HepG2 (cell line): ENCODE results near the gene INF2. TPM values are rescaled to one million over a fixed set of nuclear protein-coding genes. Genes with fewer than 3 reads are reported as not detected.

Experiments
- ARNTL ChIP-seq: sonication (generic); formaldehyde crosslinking; IDR thresholded peaks from 2 replicates; pipeline ENCODE4 v1.4.0; 2020; ENCODE audit warnings: mild to moderate bottlenecking, missing genetic modification reagents
- ATF7-NPFF ChIP-seq: sonication (generic); formaldehyde crosslinking; IDR thresholded peaks from 2 replicates; pipeline ENCODE4 v1.8.1; 2023; ENCODE audit warnings: mild to moderate bottlenecking, low read depth, missing genetic modification reagents, moderate library complexity
- BCL6 ChIP-seq: IDR thresholded peaks from 2 replicates; pipeline ENCODE4 v1.6.1; 2016; ENCODE audit warnings: missing genetic modification reagents, missing compliant biosample characterization
- FOSL1 ChIP-seq: sonication (generic); formaldehyde crosslinking; IDR thresholded peaks from 2 replicates; pipeline ENCODE4 v1.9.0; 2021; ENCODE audit warnings: missing genetic modification reagents, borderline replicate concordance
- HOXA5 ChIP-seq: sonication (generic); formaldehyde crosslinking; IDR thresholded peaks from 2 replicates; pipeline ENCODE4 v1.4.0; 2020; ENCODE audit warnings: missing genetic modification reagents
- KDM2A ChIP-seq: sonication (generic); formaldehyde crosslinking; IDR thresholded peaks from 2 replicates; pipeline ENCODE4 v1.4.0; 2020; ENCODE audit warnings: low read depth, missing genetic modification reagents, borderline replicate concordance
- MEIS2 ChIP-seq: sonication (generic); formaldehyde crosslinking; IDR thresholded peaks from 2 replicates; pipeline ENCODE4 v1.9.0; 2021; ENCODE audit warnings: mild to moderate bottlenecking, missing genetic modification reagents
- NFIB ChIP-seq: sonication (generic); formaldehyde crosslinking; IDR thresholded peaks from 2 replicates; pipeline ENCODE4 v1.9.0; 2021; ENCODE audit warnings: missing genetic modification reagents, mild to moderate bottlenecking, borderline replicate concordance
- NR2C2 ChIP-seq: sonication (generic); formaldehyde crosslinking; IDR thresholded peaks from 2 replicates; pipeline ENCODE4 v1.4.0; 2020; ENCODE audit warnings: missing genetic modification reagents, mild to moderate bottlenecking, moderate library complexity, borderline replicate concordance
- REPIN1 ChIP-seq: sonication (generic); formaldehyde crosslinking; IDR thresholded peaks from 2 replicates; pipeline ENCODE4 v1.8.0; 2022; ENCODE audit warnings: missing genetic modification reagents, low read depth, mild to moderate bottlenecking, borderline replicate concordance
- SMC3 ChIP-seq: IDR thresholded peaks from 2 replicates; pipeline ENCODE4 v1.6.1; 2011; ENCODE audit warnings: low read length, improper control_type of control experiment
- SP4 ChIP-seq: sonication (generic); formaldehyde crosslinking; IDR thresholded peaks from 2 replicates; pipeline ENCODE4 v1.8.1; 2023; ENCODE audit warnings: mild to moderate bottlenecking, missing genetic modification reagents
- WIZ ChIP-seq: sonication (generic); formaldehyde crosslinking; IDR thresholded peaks from 2 replicates; pipeline ENCODE4 v1.5.1; 2020; ENCODE audit warnings: mild to moderate bottlenecking, missing genetic modification reagents
- ZNF121 ChIP-seq: sonication (generic); formaldehyde crosslinking; IDR thresholded peaks from 2 replicates; pipeline ENCODE4 v1.5.0; 2020; ENCODE audit warnings: mild to moderate bottlenecking, missing genetic modification reagents
- ZNF30 ChIP-seq: sonication (generic); formaldehyde crosslinking; IDR thresholded peaks from 2 replicates; pipeline ENCODE4 v1.5.0; 2020; ENCODE audit warnings: mild to moderate bottlenecking, missing genetic modification reagents
- ZNF331 ChIP-seq: sonication (generic); formaldehyde crosslinking; IDR thresholded peaks from 2 replicates; pipeline ENCODE4 v1.4.0; 2020; ENCODE audit warnings: missing genetic modification reagents
- ZNF460 ChIP-seq: sonication (generic); formaldehyde crosslinking; IDR thresholded peaks from 2 replicates; pipeline ENCODE4 v1.5.1; 2020; ENCODE audit warnings: missing genetic modification reagents, mild to moderate bottlenecking, borderline replicate concordance
- ZNF563 ChIP-seq: sonication (generic); formaldehyde crosslinking; IDR thresholded peaks from 2 replicates; pipeline ENCODE4 v1.8.0; 2022; ENCODE audit warnings: mild to moderate bottlenecking, moderate library complexity, missing genetic modification reagents
- polyA plus RNA-seq, 8 experiments: library from polyadenylated mRNA; depleted of rRNA in 3 of 8; stranded (reverse) in 7 of 8; unstranded in 1 of 8; fragments of >200 nt; fragmentation: Illumina TruSeq in 4 of 8; extraction: Trizol in 4 of 8; gene quantifications; 2 replicates each; pipeline versions ENCODE4 v1.2.1 to v1.2.3, GENCODE V29; 2011 to 2016; ENCODE audit warnings: low read depth in 4 of 8, missing spikeins in 1 of 8, mixed read lengths in 1 of 8; ENCODE audit not compliant: insufficient read depth in 1 of 8
- total RNA-seq, 5 experiments: library from RNA; depleted of rRNA; stranded (reverse); fragments of >200 nt; fragmentation: Illumina TruSeq; extraction: Trizol; gene quantifications; 2 replicates each; pipeline ENCODE4 v1.2.3, GENCODE V29; 2016; ENCODE audit warnings: low read depth in 1 of 5
- TF ChIP-seq, protein P1 (sequence below): sonication (generic); formaldehyde crosslinking; IDR thresholded peaks from 2 replicates; pipeline ENCODE4 v1.4.0; 2020; ENCODE audit warnings: missing genetic modification reagents, mild to moderate bottlenecking, borderline replicate concordance
- TF ChIP-seq, protein P2 (sequence below): sonication (generic); formaldehyde crosslinking; IDR thresholded peaks from 2 replicates; pipeline ENCODE4 v1.4.0; 2020; ENCODE audit warnings: missing genetic modification reagents
- TF ChIP-seq, protein P3 (sequence below): sonication (generic); formaldehyde crosslinking; IDR thresholded peaks from 2 replicates; pipeline ENCODE4 v1.5.0; 2020; ENCODE audit warnings: mild to moderate bottlenecking, missing genetic modification reagents
- TF ChIP-seq, protein P4 (sequence below): sonication (generic); formaldehyde crosslinking; IDR thresholded peaks from 2 replicates; pipeline ENCODE4 v1.8.0; 2022; ENCODE audit warnings: mild to moderate bottlenecking, missing genetic modification reagents, moderate library complexity

Gene INF2
- total and polyA plus RNA-seq, 2 of the 13 experiments (the other 11 are each of a cell fraction or from before 2014, with no cell fraction given): 16.4 to 26.4 TPM

DNA sequence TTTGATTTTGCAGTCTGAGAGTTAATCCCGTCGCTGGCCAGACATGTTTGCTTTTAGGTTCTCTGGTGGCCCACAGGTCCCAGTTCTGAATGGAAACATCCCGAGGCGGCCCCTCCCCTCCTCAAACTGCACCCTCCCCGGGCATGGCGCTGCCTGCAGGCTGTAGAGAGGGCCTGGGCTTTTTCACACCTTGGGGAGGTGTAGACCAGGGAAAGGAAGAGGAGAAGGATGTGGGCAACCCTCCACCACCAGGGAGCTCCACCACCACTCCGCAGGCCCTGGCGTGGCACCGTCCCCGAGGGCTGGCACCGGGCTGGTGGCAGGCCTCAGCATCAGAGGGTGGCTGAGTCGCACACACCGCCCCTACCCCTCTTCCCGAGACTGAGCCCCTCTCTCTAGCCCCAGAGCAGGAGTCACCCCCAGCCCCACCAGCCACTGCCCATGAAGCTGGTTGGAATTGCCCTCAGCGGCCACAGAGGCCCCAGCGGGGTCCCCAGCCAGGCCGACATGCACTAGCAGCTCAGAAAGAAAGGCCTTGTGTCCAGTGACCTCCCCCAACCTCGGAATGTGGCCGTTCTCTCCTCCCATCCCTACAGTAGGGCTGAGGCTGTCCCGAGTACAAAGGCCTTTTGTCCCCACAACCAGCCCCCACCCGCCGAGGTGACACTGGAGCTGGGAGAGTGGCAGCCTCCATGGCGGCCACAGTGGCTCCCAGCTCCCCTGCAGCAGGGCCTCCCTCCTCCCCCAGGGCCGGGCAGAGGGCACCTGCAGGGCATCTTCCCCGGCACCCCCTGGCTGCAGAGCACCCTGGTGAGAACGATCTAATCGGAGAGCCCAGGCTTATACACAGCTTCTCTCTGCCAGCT, 23.5 kb upstream of the INF2 start (continued):
- TF ChIP-seq, protein P1, sequence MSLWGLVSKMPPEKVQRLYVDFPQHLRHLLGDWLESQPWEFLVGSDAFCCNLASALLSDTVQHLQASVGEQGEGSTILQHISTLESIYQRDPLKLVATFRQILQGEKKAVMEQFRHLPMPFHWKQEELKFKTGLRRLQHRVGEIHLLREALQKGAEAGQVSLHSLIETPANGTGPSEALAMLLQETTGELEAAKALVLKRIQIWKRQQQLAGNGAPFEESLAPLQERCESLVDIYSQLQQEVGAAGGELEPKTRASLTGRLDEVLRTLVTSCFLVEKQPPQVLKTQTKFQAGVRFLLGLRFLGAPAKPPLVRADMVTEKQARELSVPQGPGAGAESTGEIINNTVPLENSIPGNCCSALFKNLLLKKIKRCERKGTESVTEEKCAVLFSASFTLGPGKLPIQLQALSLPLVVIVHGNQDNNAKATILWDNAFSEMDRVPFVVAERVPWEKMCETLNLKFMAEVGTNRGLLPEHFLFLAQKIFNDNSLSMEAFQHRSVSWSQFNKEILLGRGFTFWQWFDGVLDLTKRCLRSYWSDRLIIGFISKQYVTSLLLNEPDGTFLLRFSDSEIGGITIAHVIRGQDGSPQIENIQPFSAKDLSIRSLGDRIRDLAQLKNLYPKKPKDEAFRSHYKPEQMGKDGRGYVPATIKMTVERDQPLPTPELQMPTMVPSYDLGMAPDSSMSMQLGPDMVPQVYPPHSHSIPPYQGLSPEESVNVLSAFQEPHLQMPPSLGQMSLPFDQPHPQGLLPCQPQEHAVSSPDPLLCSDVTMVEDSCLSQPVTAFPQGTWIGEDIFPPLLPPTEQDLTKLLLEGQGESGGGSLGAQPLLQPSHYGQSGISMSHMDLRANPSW (CRISPR knock-in tag): no peak
- TF ChIP-seq KDM2A (CRISPR knock-in tag): peak; percentile 28; the same call in 1 of the 2 replicates
- peak; percentile 55; the same call in 1 of the 2 replicates for TF ChIP-seq BCL6 (CRISPR knock-in tag)
- peak; percentile 87 for TF ChIP-seq WIZ
- no peak for TF ChIP-seq ZNF30 (CRISPR knock-in tag)
- TF ChIP-seq ZNF331 (CRISPR knock-in tag): peak; percentile 76
- TF ChIP-seq REPIN1: peak; percentile 83
- TF ChIP-seq ZNF121 (CRISPR knock-in tag): peak; percentile 41; the same call in 1 of the 2 replicates
- TF ChIP-seq SMC3: no peak; the same call in 1 of the 2 replicates
- peak; percentile 69; the same call in 1 of the 2 replicates for TF ChIP-seq NR2C2
- TF ChIP-seq NFIB (CRISPR knock-in tag): no peak
- peak; percentile 32; the same call in 1 of the 2 replicates for TF ChIP-seq ZNF460 (CRISPR knock-in tag)
- TF ChIP-seq, protein P2, sequence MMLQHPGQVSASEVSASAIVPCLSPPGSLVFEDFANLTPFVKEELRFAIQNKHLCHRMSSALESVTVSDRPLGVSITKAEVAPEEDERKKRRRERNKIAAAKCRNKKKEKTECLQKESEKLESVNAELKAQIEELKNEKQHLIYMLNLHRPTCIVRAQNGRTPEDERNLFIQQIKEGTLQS (CRISPR knock-in tag): no peak
- TF ChIP-seq, protein P3, sequence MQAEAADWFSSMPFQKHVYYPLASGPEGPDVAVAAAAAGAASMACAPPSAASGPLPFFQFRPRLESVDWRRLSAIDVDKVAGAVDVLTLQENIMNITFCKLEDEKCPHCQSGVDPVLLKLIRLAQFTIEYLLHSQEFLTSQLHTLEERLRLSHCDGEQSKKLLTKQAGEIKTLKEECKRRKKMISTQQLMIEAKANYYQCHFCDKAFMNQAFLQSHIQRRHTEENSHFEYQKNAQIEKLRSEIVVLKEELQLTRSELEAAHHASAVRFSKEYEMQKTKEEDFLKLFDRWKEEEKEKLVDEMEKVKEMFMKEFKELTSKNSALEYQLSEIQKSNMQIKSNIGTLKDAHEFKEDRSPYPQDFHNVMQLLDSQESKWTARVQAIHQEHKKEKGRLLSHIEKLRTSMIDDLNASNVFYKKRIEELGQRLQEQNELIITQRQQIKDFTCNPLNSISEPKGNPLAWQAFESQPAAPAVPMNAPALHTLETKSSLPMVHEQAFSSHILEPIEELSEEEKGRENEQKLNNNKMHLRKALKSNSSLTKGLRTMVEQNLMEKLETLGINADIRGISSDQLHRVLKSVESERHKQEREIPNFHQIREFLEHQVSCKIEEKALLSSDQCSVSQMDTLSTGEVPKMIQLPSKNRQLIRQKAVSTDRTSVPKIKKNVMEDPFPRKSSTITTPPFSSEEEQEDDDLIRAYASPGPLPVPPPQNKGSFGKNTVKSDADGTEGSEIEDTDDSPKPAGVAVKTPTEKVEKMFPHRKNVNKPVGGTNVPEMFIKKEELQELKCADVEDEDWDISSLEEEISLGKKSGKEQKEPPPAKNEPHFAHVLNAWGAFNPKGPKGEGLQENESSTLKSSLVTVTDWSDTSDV: no peak
- no peak; the same call in 1 of the 2 replicates for TF ChIP-seq ATF7-NPFF (CRISPR knock-in tag)
- no peak for TF ChIP-seq FOSL1 (CRISPR knock-in tag)
- TF ChIP-seq, protein P4, sequence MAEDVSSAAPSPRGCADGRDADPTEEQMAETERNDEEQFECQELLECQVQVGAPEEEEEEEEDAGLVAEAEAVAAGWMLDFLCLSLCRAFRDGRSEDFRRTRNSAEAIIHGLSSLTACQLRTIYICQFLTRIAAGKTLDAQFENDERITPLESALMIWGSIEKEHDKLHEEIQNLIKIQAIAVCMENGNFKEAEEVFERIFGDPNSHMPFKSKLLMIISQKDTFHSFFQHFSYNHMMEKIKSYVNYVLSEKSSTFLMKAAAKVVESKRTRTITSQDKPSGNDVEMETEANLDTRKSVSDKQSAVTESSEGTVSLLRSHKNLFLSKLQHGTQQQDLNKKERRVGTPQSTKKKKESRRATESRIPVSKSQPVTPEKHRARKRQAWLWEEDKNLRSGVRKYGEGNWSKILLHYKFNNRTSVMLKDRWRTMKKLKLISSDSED: no peak
- TF ChIP-seq HOXA5: 0 out of 2 replicates have a peak, but pooled peaks have one; percentile 20
- TF ChIP-seq ARNTL (CRISPR knock-in tag): peak; percentile 75
- 0 out of 2 replicates have a peak, but pooled peaks have one; percentile 22 for TF ChIP-seq ZNF563
- TF ChIP-seq MEIS2: no peak
- no peak for TF ChIP-seq SP4
